HG03469 (cell line): ENCODE results near the gene PAPPA.

ENCODE experiments used
- ATAC-seq: cut with Tn5 transposase; IDR thresholded peaks from one replicate; pipeline ENCODE4 v1.9.1; 2021; ENCODE audit warnings: mild to moderate bottlenecking, moderate library complexity, moderate number of reproducible peaks; ENCODE audit not compliant: unreplicated experiment

Gene PAPPA

DNA sequence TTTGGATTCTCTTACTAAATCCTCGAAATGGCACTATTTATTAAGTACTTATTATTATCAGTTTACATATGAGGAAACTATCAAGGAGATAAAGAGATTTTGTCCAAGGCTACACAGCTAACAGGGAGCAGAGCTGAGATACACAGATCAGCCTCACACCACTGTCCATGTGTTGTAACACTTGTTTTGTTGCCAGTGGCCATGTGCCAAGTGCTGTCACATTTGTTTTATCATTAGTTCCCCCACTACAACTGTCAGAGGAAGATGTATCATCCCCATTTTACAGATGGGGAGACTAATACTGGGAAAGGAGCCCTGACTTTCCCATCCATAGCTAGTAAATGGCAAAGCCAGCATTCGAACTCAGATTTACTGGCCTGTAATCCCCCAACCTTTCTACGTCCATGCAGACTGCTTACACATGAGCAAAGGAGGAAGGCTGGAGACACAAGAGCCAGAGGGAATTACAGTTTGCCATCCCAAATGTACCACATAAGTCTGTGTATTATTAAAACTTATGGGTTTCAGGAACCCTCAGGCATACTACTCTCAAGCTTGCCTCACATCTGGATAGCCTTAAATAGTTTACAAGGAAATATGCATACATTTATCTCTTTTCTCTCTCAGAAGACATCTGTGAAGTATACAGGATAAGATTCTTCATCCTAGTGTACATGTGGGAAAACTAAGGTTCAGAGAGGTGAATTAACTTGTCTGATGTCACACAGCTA is 25.1 kb downstream of the PAPPA start:
- ATAC-seq, result no peak

DNA sequence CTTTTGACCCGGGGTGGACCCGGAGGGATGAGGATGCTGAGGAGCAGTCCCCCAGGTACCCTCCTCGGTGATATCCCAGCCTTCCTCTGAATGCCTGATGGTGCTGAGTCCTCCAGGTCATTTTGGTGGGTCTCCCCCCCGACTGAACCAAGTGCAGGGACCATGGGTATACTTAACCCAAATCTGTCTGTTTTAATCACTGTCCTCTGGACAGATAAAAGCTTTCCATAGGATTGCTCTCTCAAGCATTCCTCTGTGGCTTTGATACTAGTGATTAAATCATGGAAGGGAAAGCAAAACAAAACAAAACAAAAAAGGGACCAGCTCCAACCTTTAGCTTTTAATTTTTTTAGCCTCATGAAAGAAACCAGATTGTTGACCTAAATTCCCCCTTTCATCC is 26.0 kb downstream of the PAPPA start:
- no peak for ATAC-seq

DNA sequence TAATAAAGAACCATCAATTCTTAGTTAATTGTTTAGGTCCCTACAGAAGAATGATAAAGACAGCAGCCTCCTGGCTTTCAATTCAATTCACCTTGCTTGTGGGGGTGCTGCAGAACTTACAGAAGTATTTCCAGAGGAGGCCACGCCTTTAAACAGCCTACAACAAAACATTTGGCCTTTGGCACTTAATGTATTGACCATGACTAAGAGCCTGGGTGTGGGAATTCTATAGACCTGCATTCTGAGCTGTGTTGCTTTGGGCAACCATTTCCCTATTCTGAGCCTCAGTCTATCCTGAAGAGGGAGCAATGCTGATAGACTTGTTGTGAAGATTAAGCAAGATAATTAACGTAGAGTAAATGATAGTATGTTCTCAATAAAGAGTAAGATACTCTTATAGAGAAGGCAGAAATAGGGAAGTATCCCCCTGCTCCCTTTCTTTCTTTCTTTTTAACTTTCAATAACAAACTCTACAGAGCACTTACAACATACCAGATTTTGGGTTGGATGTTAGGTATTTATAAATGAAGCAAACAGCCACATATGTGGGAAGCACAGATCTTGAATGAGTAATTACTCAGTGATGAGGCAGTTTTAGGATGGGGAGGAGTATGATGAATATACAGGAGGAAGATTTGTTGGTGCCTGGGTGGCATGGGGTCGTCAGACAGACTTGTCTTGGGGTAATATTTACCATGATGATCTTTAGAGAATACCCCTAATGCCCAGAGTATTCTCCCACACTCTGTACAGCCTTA is 28.4 kb downstream of the PAPPA start:
- no peak for ATAC-seq

DNA sequence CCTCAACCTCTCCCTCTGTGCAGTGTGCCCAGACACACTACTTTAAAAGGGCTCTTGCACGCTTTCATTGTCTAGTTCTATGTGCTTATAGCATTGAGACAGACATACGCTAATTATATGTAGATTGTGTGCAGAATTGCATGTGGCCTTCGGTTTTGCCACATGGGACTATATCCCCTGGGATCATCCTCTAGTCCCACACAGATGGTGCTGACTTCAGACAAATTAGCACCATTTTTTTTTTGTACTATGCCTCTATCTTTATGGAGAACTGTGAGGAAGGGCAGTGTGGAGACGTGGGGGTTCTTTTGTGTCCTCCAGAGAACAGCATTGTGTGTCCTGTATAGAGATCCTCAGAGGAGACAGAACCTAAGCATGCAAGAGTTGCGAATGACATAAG is 29.3 kb downstream of the PAPPA start:
- no peak for ATAC-seq

DNA sequence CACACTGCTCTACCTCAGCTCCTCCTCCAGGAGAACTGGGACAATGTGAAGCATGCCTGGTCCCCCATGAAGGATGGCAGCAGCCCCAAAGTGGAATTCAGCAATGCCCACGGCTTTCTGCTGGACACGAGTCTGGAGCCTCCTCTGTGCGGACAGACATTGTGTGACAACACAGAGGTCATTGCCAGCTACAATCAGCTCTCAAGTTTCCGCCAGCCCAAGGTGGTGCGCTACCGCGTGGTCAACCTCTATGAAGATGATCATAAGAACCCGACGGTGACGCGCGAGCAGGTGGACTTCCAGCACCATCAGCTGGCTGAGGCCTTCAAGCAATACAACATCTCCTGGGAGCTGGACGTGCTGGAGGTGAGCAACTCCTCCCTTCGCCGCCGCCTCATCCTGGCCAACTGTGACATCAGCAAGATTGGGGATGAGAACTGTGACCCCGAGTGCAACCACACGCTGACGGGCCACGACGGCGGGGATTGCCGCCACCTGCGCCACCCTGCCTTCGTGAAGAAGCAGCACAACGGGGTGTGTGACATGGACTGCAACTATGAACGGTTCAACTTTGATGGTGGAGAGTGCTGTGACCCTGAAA is 34.1 kb downstream of the PAPPA start:
- no peak for ATAC-seq

DNA sequence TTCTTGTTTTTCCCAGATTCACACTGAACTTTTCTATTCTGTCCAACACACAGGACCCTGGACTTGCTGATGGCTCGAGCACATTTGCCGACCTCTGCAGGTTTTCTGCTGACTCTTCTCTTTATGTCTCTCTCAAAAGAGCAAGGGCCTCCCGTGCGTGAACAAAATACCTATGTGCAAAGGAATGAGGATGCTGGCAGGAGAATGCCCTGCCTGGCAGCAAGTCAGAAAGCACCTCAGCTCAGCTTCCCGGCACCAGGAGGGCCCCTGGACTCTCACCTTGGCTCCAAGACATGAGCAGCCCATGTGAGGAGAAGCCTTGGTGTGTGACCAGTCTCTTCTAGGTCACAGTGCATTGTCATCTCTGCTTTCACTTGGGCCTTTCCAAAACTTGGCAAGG is 36.1 kb downstream of the PAPPA start:
- no peak for ATAC-seq

DNA sequence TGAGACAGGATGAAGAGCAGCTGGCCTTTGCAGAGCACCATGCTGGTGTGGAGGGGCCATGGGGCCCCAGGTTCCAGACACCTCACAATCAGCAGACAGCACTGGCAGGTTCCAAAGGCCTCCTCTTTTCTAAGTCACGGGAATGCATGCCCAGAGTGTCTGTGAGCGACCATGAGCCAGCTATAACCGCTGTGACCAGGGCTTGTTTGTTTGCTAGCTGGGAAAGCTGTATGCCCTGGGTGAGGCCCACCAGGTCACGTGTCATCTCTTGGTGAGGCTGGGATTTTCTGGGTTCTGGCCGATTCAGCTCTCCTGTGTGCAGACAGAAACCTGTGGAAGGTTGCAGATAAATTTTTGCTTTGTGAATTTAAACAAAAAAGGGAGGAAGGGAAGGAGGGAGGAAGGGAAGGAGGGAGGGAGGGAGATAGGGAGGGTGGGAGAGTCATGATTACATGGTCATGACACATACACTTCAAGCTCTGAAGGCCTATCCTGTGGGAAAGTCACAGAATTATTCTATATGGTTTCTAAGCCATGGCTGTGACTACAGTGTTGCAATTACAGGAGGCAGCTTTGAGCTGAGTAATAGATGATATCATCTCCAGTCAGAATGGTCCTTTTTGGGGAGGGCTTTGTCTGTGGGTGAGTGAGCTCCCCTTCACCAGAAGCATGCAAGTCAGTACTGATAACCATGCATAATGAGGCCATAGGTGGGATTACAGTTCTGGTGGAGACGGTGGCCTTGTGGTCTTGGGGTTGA is 37.2 kb downstream of the PAPPA start:
- ATAC-seq, result no peak

DNA sequence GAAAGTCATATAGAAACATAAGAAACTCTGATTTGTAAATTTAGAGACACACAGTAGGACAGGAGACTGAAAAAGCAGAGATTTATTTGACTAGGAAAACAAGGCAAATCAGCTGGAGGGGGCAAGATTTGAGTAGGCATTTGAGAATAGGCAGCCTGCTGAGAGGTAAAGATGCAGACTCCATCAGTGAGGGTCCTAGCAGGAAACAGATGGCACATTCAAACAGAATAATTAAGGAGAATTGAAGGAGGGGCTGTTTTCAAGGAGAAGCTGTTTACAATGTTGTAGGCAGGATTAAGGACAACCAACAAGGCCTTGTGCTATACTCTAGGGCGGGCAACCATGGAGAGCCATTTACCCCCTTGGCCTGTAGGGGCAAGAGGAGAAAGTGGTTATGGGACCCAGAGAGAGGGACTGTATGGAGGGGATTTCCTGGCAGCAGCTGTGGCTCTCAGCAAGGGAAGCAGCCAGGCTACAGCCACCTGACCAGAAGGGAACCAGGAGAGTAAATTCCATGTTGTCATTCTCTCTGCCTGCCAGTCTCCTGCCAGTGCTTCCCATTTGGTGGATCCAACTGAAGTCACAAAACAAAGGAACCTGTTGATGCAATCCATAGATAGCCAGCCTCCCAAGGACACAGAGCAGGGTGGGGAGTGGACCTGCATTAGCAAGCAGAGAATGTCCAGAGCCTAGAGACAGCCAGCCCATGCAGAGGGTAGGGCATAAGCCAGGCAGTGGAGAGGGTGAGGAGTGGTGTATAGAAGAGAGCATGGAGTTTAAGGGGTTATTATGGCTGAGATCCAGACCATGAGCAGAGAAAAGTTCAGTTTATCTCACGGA is 38.2 kb downstream of the PAPPA start:
- no peak for ATAC-seq

DNA sequence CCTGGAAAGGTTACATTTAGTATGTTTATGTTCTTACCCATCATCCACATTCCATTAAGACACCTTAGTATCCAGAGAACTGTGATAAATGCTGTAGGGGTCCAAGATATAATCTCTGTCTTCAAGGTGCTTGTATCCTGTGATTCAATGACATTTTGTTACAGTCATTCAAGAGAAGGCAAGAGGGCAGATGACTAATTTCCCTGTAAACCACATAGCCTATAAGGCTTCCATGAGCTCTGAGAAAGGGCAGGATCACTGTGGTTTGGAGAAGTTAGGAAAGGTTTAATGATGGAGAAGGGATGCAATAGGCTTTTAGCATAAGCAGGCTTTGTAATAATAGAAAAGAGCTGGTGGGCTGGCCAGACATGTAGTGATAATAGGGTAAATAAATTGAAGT is 40.0 kb downstream of the PAPPA start:
- ATAC-seq, result no peak

DNA sequence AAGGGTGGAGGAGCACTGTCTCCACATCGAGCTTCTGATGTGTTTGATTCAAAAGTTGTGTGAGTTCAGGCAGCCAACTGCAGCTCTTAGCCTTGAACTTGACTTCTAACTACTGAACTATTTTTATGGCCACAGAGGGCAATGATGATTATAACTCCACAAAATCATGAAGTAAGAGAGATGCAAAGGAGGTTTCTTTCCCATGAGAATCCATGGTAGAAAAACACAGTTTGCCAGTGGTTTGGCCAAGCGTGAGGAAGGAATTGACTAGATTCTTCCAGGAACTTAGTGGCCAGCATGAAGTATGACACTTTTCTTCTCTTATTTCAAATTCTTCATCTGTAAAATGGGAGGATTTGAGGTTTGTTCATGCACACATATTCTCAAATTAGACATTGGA is 43.2 kb downstream of the PAPPA start:
- ATAC-seq, result no peak

DNA sequence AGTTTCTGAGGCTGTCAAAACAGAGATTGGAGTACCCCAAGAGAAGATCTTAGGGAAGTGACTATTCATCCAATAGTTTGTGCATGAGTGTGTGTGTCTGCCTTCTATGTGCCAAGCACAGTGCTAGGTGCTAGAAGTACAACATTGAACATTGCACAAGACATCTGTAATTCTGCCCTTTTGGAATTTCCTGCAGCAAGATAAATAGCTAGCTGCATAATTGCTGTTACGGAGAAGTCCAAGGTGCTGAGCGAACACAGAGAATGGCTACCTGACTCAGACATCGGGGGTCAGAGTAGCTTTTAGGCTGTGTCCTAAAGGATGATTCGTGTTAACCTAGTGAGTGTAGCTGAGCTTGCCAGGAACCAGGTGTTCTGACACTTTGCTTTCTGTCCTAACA is 44.8 kb downstream of the PAPPA start:
- no peak for ATAC-seq

DNA sequence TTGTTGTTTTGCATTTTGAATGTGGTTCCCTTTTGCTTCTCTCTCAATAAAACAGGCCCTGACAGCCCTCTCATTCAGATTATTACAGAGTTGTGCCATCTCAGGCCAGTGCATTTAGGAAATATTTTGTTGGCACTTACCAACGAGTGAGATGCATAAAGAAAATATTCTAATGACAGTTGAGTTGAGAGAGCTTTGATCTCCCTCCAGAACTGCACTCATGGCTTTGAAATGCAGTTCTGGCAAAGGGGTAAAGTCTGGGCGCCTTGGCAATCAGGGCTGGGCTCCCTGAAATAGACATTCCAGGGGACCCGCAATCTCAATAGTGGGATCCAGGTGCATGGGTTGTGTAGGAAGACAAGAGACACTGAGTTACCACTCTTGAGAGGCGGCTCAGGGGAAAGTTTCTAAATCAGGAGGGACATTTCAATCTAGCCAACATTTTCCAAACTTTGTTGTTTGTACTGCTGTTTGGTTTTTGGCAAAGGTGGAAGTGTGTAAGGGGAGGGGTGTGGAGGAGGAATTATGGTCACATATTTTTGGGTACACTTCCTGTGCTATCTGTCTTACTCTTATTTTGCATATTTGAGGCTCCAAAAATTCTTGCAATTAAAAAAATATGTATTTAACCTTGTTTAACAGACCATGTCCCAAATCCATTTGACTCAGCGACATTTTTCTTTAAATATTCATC is 48.8 kb downstream of the PAPPA start:
- no peak for ATAC-seq

DNA sequence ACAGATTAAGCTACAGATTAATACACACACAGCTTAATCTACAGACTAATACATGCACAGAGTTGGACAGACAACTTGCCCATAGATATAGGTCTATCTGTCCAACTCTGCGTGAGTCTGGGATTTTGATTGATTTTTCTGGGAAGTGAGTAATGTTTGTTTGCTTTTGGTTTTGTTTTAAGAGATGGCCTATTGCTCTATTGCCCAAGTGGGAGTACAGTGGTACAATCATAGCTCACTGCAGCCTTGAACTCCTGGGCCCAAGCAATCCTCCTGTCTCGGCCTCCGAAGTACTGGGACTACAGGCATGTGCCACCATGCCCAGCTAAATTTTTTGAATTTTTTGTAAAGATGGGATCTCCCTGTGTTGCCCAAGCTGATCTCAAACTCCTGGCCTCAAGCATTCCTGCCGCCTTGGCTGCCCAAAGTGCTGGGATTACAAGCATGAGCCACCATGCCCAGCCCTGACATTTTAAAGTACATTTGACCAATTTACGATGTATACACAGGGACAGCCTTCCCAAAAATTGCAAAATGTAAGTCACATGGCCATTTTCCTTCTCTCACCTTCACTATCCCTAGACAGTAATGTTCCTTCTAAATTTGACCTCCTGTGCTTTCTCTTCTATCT is 50.8 kb downstream of the PAPPA start:
- no peak for ATAC-seq

DNA sequence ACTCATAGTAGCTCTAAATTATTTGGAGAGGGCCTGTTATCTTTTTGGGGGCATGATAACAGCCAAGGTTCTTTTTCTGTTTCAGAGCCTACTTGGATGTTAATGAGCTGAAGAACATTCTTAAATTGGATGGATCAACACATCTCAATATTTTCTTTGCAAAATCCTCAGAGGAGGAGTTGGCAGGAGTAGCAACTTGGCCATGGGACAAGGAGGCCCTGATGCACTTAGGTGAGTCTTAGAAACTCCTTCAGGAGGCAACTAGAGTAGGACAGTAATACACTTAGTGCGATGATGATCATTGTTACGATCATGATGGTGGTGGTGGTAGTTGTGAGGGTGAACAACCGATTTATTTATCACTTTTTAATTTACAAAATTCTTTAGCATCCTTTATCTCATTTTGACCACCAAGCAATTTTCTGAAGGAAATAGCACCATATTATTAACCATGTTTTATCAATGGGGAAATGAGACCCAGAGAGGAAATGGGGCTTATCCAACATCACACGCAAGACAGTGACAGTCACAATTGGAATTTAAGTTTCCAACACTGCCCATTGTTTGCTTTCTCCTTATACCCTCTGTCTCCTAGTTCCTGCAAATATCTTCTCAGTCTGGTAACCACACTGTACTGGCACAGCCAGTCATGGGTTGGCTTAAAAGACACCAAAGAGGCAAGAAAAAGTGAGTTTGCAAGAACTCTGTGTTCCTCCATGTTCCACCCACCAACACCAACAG is 54.0 kb downstream of the PAPPA start:
- no peak for ATAC-seq

DNA sequence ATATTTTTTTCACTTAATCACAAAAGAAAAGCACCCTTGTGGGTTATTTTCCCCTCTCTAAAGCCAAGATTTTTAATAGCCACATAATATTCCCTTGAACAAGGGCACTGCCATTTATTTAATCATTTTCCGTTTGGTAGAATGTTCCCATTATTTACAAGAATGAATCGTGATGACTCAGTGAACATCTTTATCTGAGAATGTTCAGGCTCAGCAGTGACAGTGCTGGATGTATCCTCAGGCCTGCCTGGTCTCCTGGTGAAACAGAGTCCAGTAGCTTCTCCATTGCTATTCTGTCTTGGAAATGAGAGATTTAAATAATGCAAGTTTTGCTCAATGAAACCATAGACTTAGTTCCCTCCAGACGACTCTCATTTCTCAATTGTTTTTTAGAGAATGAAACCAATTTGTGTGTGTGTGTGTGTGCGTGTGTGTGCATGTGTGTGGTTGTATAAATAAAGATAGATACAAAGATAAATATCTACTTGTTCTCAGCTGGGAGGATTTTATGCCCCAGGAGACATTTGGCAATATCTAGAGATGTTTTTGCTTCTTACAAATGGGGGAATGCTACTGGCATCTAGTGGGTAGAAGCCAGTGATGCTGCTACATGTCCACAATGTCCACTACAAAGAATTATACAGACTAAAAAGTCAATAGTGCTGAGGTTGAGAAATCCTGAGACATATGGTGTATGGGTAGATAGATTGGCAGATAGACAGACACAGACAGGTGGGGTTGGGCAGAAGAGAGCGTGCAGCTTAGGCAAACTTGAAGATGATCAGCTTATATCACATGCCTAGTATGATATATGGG is 55.0 kb downstream of the PAPPA start:
- no peak for ATAC-seq

DNA sequence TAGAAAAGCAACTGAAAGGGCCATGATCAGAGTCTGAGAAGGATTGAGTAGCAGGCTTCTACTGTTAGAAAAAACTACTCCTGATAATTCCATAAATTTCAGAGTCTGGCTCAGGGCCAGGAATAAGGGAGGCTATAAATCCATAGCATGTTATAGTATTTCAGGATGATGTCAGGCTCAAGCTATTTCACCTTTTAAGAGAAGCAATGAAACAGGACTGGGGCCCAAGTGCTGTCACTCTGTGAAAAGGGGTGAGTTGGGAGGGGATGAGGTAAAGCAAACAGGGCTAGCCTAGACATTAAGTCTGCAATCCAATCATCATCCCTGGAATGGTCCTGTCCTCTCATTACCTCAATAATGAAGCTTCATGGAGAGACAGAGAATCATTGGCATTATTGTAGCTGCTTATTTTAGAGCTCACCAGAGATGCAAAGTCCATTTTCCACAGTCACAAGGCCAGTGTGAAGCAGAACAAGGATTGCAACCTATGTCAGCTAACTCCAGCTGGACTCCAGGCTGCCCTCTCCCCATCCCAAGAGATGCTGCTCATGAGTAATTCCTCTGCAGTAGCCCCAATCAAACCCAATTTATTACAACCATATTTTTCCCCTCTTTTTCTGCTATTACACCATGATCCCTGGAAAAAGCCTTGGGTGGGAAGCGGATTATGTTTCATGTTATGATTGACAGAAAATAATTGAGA is 56.0 kb downstream of the PAPPA start:
- ATAC-seq, result no peak

DNA sequence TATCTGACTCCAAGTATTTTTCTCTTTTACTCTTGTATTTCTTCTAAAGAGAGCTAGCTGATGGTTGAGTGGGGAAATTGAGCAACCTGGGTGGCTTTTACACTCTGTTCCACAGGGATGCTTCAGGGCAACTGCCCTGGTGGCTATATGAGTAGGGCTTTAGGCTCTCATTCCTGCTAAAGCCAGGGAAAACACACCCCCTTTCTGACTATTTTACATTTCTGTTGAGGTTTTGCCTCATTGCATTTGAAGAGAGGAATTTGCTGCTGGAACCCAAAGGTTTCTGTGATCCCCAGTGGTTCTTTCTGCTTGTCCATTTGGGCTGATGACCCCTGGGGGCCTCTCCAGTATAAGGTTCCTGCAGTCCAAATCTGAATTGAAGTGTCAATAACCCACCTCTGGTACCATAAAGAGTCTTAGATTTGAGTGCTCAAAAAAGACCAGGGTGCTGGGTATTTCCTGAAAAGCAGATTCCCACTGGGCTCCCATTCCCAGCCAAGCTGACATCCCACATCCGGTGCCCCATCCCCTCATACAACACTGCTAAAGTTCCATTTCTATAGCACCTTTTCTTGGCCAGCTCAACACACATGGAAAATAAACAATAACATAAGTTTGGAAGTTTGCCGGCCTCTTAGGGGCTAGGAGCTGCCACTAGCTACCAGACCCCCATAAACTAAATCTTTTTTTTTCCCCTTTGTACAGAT is 59.5 kb downstream of the PAPPA start:
- no peak for ATAC-seq
